Measurements from ENCODE around the gene SMARCA5.

DNA sequence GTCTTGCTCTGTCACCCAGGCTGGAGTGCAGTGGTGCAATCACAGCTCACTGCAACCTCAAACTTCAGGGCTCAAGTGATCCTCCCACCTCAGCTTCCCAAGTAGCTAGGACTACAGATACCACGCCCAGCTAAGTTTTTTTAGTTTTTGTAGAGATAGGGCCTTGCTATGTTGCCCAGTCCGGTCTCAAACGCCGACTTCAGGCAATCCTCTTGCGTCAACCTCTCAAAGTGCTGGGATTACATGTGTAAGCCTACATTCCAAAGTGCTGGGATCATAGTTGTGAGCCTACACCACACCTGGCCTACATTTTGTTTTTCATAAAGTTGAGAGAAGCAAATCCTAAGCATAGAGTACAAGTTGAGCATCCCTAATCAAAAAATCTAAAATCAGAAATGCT, 42.2 kb downstream of the SMARCA5 start:
- no peak for TF ChIP-seq ZNF10 (tag by site-specific recombination; IDR thresholded peaks at IDR 0.05)
- TF ChIP-seq, protein P1, sequence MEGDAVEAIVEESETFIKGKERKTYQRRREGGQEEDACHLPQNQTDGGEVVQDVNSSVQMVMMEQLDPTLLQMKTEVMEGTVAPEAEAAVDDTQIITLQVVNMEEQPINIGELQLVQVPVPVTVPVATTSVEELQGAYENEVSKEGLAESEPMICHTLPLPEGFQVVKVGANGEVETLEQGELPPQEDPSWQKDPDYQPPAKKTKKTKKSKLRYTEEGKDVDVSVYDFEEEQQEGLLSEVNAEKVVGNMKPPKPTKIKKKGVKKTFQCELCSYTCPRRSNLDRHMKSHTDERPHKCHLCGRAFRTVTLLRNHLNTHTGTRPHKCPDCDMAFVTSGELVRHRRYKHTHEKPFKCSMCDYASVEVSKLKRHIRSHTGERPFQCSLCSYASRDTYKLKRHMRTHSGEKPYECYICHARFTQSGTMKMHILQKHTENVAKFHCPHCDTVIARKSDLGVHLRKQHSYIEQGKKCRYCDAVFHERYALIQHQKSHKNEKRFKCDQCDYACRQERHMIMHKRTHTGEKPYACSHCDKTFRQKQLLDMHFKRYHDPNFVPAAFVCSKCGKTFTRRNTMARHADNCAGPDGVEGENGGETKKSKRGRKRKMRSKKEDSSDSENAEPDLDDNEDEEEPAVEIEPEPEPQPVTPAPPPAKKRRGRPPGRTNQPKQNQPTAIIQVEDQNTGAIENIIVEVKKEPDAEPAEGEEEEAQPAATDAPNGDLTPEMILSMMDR (tag by site-specific recombination; IDR thresholded peaks at IDR 0.05), result no peak
